ENCODE results near the gene MSI2. TPM values are rescaled to one million over a fixed set of nuclear protein-coding genes. Genes with fewer than 3 reads are reported as not detected.

MSI2 gene
- total and polyA plus RNA-seq, 2 experiments from 2014 or later: 18.9 to 41.8 TPM

GRCh38 chr17:57387575-57387974 is 131.3 kb downstream of the MSI2 start:
- no peak for DNase-seq (ENCODE audit: low spot score)
- Histone ChIP-seq H3K36me3 (ENCODE audit: insufficient read depth) (no peaks in the 10 kb centered on the region), H3K9me2 (ENCODE audit: insufficient read depth) (peaks cover 6% of the 10 kb centered on the region; the same call in 1 of the 2 replicates), H3K27me3 (ENCODE audit: insufficient read depth) (no peaks in the 10 kb centered on the region), H3K27ac (ENCODE audit: low read depth) (no peak overlapping the region), H3K79me2 (replicated peaks; ENCODE audit: insufficient read depth) (peaks cover 19% of the 10 kb centered on the region), H3K4me1 (ENCODE audit: insufficient read depth) (peaks cover 22% of the 10 kb centered on the region), H3F3A (replicated peaks; ENCODE audit: low read depth) (no peaks in the 10 kb centered on the region), H2AFZ (no peak overlapping the region), H4K20me1 (replicated peaks; ENCODE audit: insufficient read depth) (no peaks in the 10 kb centered on the region), H3K4me2 (no peak overlapping the region), H3K4me3 (no peak overlapping the region)
- peaks cover 10% of the 10 kb centered on the region for H3K9me3 Mint-ChIP-seq
- peaks cover 27% of the 10 kb centered on the region for H3K36me3 Mint-ChIP-seq (ENCODE audit: low read depth)
- peaks cover 35% of the 10 kb centered on the region for H3K4me1 Mint-ChIP-seq
- TF ChIP-seq ZNF462 (CRISPR knock-in tag; IDR thresholded peaks at IDR 0.05) (no peak), JUNB (IDR thresholded peaks at IDR 0.05; ENCODE audit: unreplicated experiment) (no peak), EZH2phosphoT487 (IDR thresholded peaks at IDR 0.05; ENCODE audit: unreplicated experiment) (no peak), CTCF (conservative IDR thresholded peaks at IDR 0.05; ENCODE audit: low read depth in 2 of 2) (no peak), CREB1 (CRISPR knock-in tag; IDR thresholded peaks at IDR 0.05; ENCODE audit: low read depth) (no peak), NANOG (IDR thresholded peaks at IDR 0.05; ENCODE audit: borderline replicate concordance) (no peak), ZNF114 (CRISPR knock-in tag; IDR thresholded peaks at IDR 0.05) (no peak), EZH2 (IDR thresholded peaks at IDR 0.05; ENCODE audit: low read depth, unreplicated experiment) (no peak), POLR2AphosphoS5 (IDR thresholded peaks at IDR 0.05; ENCODE audit: low read depth) (no peak), ZNF331 (CRISPR knock-in tag; IDR thresholded peaks at IDR 0.05; ENCODE audit: low read depth) (no peak), STAT1 (IDR thresholded peaks at IDR 0.05; ENCODE audit: unreplicated experiment) (no peak)
- TF ChIP-seq, protein P1, sequence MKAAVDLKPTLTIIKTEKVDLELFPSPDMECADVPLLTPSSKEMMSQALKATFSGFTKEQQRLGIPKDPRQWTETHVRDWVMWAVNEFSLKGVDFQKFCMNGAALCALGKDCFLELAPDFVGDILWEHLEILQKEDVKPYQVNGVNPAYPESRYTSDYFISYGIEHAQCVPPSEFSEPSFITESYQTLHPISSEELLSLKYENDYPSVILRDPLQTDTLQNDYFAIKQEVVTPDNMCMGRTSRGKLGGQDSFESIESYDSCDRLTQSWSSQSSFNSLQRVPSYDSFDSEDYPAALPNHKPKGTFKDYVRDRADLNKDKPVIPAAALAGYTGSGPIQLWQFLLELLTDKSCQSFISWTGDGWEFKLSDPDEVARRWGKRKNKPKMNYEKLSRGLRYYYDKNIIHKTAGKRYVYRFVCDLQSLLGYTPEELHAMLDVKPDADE (IDR thresholded peaks at IDR 0.05): no peak
- TF ChIP-seq, protein P2, sequence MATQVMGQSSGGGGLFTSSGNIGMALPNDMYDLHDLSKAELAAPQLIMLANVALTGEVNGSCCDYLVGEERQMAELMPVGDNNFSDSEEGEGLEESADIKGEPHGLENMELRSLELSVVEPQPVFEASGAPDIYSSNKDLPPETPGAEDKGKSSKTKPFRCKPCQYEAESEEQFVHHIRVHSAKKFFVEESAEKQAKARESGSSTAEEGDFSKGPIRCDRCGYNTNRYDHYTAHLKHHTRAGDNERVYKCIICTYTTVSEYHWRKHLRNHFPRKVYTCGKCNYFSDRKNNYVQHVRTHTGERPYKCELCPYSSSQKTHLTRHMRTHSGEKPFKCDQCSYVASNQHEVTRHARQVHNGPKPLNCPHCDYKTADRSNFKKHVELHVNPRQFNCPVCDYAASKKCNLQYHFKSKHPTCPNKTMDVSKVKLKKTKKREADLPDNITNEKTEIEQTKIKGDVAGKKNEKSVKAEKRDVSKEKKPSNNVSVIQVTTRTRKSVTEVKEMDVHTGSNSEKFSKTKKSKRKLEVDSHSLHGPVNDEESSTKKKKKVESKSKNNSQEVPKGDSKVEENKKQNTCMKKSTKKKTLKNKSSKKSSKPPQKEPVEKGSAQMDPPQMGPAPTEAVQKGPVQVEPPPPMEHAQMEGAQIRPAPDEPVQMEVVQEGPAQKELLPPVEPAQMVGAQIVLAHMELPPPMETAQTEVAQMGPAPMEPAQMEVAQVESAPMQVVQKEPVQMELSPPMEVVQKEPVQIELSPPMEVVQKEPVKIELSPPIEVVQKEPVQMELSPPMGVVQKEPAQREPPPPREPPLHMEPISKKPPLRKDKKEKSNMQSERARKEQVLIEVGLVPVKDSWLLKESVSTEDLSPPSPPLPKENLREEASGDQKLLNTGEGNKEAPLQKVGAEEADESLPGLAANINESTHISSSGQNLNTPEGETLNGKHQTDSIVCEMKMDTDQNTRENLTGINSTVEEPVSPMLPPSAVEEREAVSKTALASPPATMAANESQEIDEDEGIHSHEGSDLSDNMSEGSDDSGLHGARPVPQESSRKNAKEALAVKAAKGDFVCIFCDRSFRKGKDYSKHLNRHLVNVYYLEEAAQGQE (IDR thresholded peaks at IDR 0.05; ENCODE audit: unreplicated experiment): no peak
- H3K27me3 Mint-ChIP-seq (ENCODE audit: insufficient read depth, low read depth, poor library complexity): peaks cover 11% of the 10 kb centered on the region
- H3K4me3 Mint-ChIP-seq: no peak overlapping the region
- H3K27ac Mint-ChIP-seq: no peak overlapping the region
- no peak for ATAC-seq

Data from GM23338 (cell line).